ENCODE measurements around the gene TPMT. TPM values are rescaled to one million over a fixed set of nuclear protein-coding genes. Genes with fewer than 3 reads are reported as not detected.

TPMT gene
- total and polyA plus RNA-seq, 2 of the 13 experiments (the other 11 are each of a cell fraction or from before 2014, with no cell fraction given), result 11.1 to 22.8 TPM

DNA sequence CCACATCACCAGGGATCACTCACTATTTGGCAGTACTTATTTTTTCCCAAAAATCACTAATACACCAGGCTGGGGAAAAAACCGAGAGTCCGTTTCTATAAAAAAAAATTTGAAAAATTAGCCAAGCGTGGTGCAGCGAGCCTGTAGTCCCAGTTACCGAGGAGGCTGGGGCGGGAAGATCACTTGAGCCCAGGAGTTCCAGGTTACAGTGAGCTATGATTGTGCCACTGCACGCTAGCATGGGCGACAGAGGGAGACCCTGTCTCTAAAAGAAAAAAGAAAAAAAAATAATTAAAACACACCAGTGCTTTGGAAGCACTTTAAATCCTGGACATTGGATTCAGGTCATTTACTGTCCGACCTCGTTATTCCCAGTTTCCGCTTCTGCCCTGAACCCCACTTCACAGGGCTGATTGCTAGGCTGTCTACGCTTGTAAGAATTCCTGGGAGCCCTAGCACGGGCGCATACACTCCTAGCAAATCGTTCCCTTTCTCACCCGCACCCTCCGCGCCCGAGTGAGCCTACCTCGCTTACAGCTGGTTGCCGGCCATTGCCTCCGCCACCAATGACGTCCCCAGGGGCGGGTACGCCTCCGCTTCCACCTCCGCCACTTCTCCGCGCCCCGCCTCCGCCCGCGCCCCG lies at the start of gene TPMT (continued):
- TF ChIP-seq STAG1 (CRISPR knock-in tag; IDR thresholded peaks at IDR 0.05) (no peak), TAF15 (IDR thresholded peaks at IDR 0.05; ENCODE audit: low read depth, low read length, poor library complexity, severe bottlenecking) (no peak), ZNF691 (CRISPR knock-in tag; IDR thresholded peaks at IDR 0.05; ENCODE audit: borderline replicate concordance, low read depth) (peak; percentile 35; the same call in 1 of the 2 replicates), ATF6 (CRISPR knock-in tag; conservative IDR thresholded peaks at IDR 0.05) (no peak), ZNF383 (CRISPR knock-in tag; IDR thresholded peaks at IDR 0.05; ENCODE audit: borderline replicate concordance) (no peak), ZNF556 (CRISPR knock-in tag; IDR thresholded peaks at IDR 0.05; ENCODE audit: borderline replicate concordance) (no peak), GPN1 (CRISPR knock-in tag; IDR thresholded peaks at IDR 0.05; ENCODE audit: borderline replicate concordance) (no peak), ZNF496 (CRISPR knock-in tag; IDR thresholded peaks at IDR 0.05; ENCODE audit: insufficient replicate concordance) (no peak), ZNF44 (CRISPR knock-in tag; IDR thresholded peaks at IDR 0.05) (no peak), KMT2A (CRISPR knock-in tag; IDR thresholded peaks at IDR 0.05) (peak; percentile 78), ZNF33A (CRISPR knock-in tag; IDR thresholded peaks at IDR 0.05; ENCODE audit: borderline replicate concordance) (no peak), CBX5 (CRISPR knock-in tag; IDR thresholded peaks at IDR 0.05; ENCODE audit: borderline replicate concordance) (no peak), BRD4 (CRISPR knock-in tag; IDR thresholded peaks at IDR 0.05) (0 out of 2 replicates have a peak, but pooled peaks have one; percentile 22), ATRX (CRISPR knock-in tag; IDR thresholded peaks at IDR 0.05; ENCODE audit: borderline replicate concordance) (no peak), ZNF224 (CRISPR knock-in tag; IDR thresholded peaks at IDR 0.05) (0 out of 2 replicates have a peak, but pooled peaks have one; percentile 5), MAZ (IDR thresholded peaks at IDR 0.05; ENCODE audit: borderline replicate concordance, low read depth, low read length) (no peak), MAZ (CRISPR knock-in tag; IDR thresholded peaks at IDR 0.05; ENCODE audit: low read depth) (no peak; the same call in 1 of the 2 replicates), ZNF879 (CRISPR knock-in tag; IDR thresholded peaks at IDR 0.05) (peak; percentile 67), RBFOX2 (IDR thresholded peaks at IDR 0.05; ENCODE audit: low read depth, low read length) (peak; percentile 32; the same call in 1 of the 2 replicates), CREB1 (IDR thresholded peaks at IDR 0.05) (peak; percentile 63; the same call in 1 of the 2 replicates), CREB1 (CRISPR knock-in tag; IDR thresholded peaks at IDR 0.05) (peak; percentile 33; the same call in 1 of the 2 replicates), RBM22 (optimal IDR thresholded peaks at IDR 0.05; ENCODE audit: low read length) (no peak), ZSCAN31 (CRISPR knock-in tag; IDR thresholded peaks at IDR 0.05; ENCODE audit: low read depth) (0 out of 2 replicates have a peak, but pooled peaks have one; percentile 78), ATAD3A (CRISPR knock-in tag; IDR thresholded peaks at IDR 0.05) (no peak), CC2D1A (CRISPR knock-in tag; IDR thresholded peaks at IDR 0.05) (no peak)
- TF ChIP-seq, protein P1, sequence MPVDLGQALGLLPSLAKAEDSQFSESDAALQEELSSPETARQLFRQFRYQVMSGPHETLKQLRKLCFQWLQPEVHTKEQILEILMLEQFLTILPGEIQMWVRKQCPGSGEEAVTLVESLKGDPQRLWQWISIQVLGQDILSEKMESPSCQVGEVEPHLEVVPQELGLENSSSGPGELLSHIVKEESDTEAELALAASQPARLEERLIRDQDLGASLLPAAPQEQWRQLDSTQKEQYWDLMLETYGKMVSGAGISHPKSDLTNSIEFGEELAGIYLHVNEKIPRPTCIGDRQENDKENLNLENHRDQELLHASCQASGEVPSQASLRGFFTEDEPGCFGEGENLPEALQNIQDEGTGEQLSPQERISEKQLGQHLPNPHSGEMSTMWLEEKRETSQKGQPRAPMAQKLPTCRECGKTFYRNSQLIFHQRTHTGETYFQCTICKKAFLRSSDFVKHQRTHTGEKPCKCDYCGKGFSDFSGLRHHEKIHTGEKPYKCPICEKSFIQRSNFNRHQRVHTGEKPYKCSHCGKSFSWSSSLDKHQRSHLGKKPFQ (CRISPR knock-in tag; IDR thresholded peaks at IDR 0.05; ENCODE audit: insufficient replicate concordance), result peak; percentile 0

All from HepG2 (cell line).